ENCODE results near the gene ARG2.

- TF ChIP-seq, protein P1, sequence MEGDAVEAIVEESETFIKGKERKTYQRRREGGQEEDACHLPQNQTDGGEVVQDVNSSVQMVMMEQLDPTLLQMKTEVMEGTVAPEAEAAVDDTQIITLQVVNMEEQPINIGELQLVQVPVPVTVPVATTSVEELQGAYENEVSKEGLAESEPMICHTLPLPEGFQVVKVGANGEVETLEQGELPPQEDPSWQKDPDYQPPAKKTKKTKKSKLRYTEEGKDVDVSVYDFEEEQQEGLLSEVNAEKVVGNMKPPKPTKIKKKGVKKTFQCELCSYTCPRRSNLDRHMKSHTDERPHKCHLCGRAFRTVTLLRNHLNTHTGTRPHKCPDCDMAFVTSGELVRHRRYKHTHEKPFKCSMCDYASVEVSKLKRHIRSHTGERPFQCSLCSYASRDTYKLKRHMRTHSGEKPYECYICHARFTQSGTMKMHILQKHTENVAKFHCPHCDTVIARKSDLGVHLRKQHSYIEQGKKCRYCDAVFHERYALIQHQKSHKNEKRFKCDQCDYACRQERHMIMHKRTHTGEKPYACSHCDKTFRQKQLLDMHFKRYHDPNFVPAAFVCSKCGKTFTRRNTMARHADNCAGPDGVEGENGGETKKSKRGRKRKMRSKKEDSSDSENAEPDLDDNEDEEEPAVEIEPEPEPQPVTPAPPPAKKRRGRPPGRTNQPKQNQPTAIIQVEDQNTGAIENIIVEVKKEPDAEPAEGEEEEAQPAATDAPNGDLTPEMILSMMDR (IDR thresholded peaks at IDR 0.05; ENCODE audit: low read depth, low read length, missing input control) = no peak
- TF ChIP-seq NR2F2 (IDR thresholded peaks at IDR 0.05) = no peak
- TF ChIP-seq, protein P2, sequence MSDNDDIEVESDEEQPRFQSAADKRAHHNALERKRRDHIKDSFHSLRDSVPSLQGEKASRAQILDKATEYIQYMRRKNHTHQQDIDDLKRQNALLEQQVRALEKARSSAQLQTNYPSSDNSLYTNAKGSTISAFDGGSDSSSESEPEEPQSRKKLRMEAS (IDR thresholded peaks at IDR 0.05) = no peak
- no peak for TF ChIP-seq RAD21 (IDR thresholded peaks at IDR 0.05)
- no peak for TF ChIP-seq HNF4A (conservative IDR thresholded peaks at IDR 0.05)
Measured at GRCh38 chr14:67652189-67652588, 32.5 kb downstream of the ARG2 start.

All from liver (tissue), 3 donors.